ENCODE results near the gene HRH4.

DNA sequence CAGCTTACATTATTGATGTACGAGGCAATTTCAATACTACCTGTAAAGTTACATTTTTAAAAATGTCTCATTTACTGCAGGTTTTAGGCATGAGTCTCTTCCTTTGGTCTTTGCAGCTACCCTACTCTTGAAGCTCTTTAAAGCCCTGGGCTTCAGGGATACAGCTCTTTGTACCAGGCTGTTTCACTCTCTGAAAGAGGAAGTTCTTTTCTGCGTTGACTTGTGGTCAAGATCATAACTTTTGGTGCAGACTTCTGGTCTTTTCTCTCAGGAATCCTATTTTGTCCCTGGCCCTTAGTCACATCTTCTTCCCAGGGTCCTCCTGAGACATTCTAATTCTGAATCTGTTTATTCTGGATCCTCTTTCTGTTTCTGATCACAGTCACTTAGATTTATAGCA lies 16.6 kb upstream of the HRH4 start:
- no peak for TF ChIP-seq CTCF (IDR thresholded peaks at IDR 0.05)
- no peak for TF ChIP-seq POLR2A (IDR thresholded peaks at IDR 0.05)
- TF ChIP-seq POLR2AphosphoS5 (IDR thresholded peaks at IDR 0.05) = no peak
